OCI-LY3 (cell line): ENCODE data around the gene CCND1.
A peak's percentile ranks its signal among the peaks of the same experiment; 100 is the strongest.

Experiments used
- H2AFZ ChIP-seq: fragments of 200-600, 300-600 bp; shearing (Covaris generic); 2 replicates; pipeline ENCODE4 v1.6.0; 2014; ENCODE audit warnings: antibody characterized with exemption, low read depth, low read length
- H3K27ac ChIP-seq: fragments of 200-600, 300-600 bp; sonication (generic); 2 replicates; pipeline ENCODE4 v1.5.1; 2014; ENCODE audit warnings: mild to moderate bottlenecking, low read length, moderate library complexity, mixed read lengths
- H3K27me3 ChIP-seq: fragments of 200-600, 300-600 bp; sonication (generic); 2 replicates; pipeline ENCODE4 v1.6.1; 2014; ENCODE audit warnings: low read depth, low read length, mixed read lengths
- H3K36me3 ChIP-seq: fragments of 200-600, 300-600 bp; sonication (generic); replicated peaks from 2 replicates; pipeline ENCODE3; 2014; ENCODE audit warnings: low read depth, low read length, mixed read lengths
- H3K4me1 ChIP-seq: fragments of 300-600, 200-600 bp; sonication (generic); 2 replicates; pipeline ENCODE4 v1.6.1; 2014; ENCODE audit warnings: low read length, mixed read lengths
- H3K4me2 ChIP-seq: fragments of 200-600, 300-600 bp; sonication (generic); 2 replicates; pipeline ENCODE4 v1.6.1; 2014; ENCODE audit warnings: low read length, mixed read lengths
- H3K4me3 ChIP-seq: fragments of 300-600, 200-600 bp; sonication (generic); 2 replicates; pipeline ENCODE4 v1.5.1; 2014; ENCODE audit warnings: antibody characterized with exemption, mild to moderate bottlenecking, low read length, moderate library complexity
- H3K79me2 ChIP-seq: fragments of 300-600, 200-600 bp; shearing (Covaris generic); 2 replicates; pipeline ENCODE4 v1.6.1; 2014; ENCODE audit warnings: mild to moderate bottlenecking, low read length, mixed read lengths
- H3K9ac ChIP-seq: fragments of 300-600, 200-600 bp; shearing (Covaris generic); 2 replicates; pipeline ENCODE4 v1.6.0; 2014; ENCODE audit warnings: mild to moderate bottlenecking, low read length, moderate library complexity
- H3K9me3 ChIP-seq: fragments of 200-600, 300-600 bp; shearing (Covaris generic); 2 replicates; pipeline ENCODE4 v1.6.1; 2014; ENCODE audit warnings: low read length, mixed read lengths; ENCODE audit not compliant: insufficient read depth
- H4K20me1 ChIP-seq: fragments of 200-600, 300-600 bp; sonication (generic); 2 replicates; pipeline ENCODE4 v1.6.1; 2016; ENCODE audit warnings: low read length, mixed read lengths; ENCODE audit not compliant: insufficient read depth
- CTCF ChIP-seq: fragments of 200-600, 300-600 bp; sonication (generic); IDR thresholded peaks from 2 replicates; pipeline ENCODE4 v1.5.1; 2014; ENCODE audit warnings: antibody characterized with exemption, low read length, low read depth
- EZH2phosphoT487 ChIP-seq: fragments of 200-600 bp; shearing (Covaris generic); IDR thresholded peaks from 2 replicates; pipeline ENCODE4 v1.6.1; 2018; ENCODE audit warnings: antibody characterized with exemption, mixed run types, low read depth

Gene CCND1

GRCh38 chr11:69680688-69681087 lies 39.7 kb downstream of the CCND1 start:
- Histone ChIP-seq H2AFZ (no peak overlapping the region), H3K9me3 (no peaks in the 10 kb centered on the region), H4K20me1 (no peaks in the 10 kb centered on the region), H3K36me3 (no peaks in the 10 kb centered on the region), H3K79me2 (no peaks in the 10 kb centered on the region), H3K9ac (no peak overlapping the region), H3K4me1 (peaks cover 4% of the 10 kb centered on the region; the same call in 1 of the 2 replicates), H3K27me3 (no peaks in the 10 kb centered on the region), H3K4me2 (no peak overlapping the region), H3K27ac (no peak overlapping the region), H3K4me3 (no peak overlapping the region)
- TF ChIP-seq EZH2phosphoT487 (no peak), CTCF (no peak)

- H2AFZ ChIP-seq = no peak overlapping the region
- peaks cover 5% of the 10 kb centered on the region; the same call in 1 of the 2 replicates for H3K4me1 ChIP-seq
- H3K79me2 ChIP-seq = no peaks in the 10 kb centered on the region
- H3K9me3 ChIP-seq = no peaks in the 10 kb centered on the region
- no peak overlapping the region for H3K4me2 ChIP-seq
- H4K20me1 ChIP-seq = no peaks in the 10 kb centered on the region
- no peak overlapping the region for H3K4me3 ChIP-seq
- H3K36me3 ChIP-seq = no peaks in the 10 kb centered on the region
- no peak overlapping the region for H3K27ac ChIP-seq
- no peaks in the 10 kb centered on the region for H3K27me3 ChIP-seq
- TF ChIP-seq EZH2phosphoT487 (no peak), CTCF (no peak)
- H3K9ac ChIP-seq = no peak overlapping the region
Measured at GRCh38 chr11:69682221-69682620, 41.3 kb downstream of the CCND1 start.

DNA sequence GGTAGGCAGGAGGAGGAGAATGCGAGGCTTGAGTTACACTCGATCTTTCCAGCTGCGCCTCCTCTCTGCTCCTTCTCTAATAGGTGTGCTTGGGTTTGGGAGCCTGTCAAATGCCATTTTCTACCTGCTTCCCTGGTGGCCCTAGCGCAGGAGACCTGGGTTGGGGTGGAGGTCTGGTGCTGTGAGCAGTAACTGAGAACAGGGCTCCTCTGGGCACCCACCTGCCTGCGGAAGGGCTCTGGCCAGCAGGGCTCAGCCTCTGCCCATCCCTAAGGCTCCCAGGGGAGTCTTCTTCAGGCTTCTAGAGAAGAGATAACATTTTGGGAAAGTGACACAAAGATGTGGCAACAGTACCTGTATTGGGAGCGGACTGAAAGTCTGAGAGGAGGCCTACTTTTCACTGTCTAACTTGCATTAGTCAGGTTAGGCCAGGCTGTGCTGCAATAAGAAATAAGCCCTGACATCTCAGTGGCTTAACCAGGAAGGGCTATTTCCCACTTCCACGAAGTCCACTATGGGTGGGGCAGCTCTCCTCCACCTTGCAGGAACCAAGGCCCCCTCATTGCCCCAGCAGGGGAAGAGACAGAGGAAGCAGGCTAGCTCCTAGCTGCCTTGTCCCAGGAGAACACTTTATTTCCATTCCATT lies 41.8 kb downstream of the CCND1 start:
- Histone ChIP-seq H3K9me3 (no peaks in the 10 kb centered on the region), H3K9ac (no peak overlapping the region), H3K27me3 (no peaks in the 10 kb centered on the region), H3K4me3 (no peak overlapping the region), H3K36me3 (no peaks in the 10 kb centered on the region), H4K20me1 (no peaks in the 10 kb centered on the region), H3K79me2 (no peaks in the 10 kb centered on the region), H3K27ac (no peak overlapping the region), H3K4me1 (peaks cover 5% of the 10 kb centered on the region; the same call in 1 of the 2 replicates), H3K4me2 (no peak overlapping the region), H2AFZ (no peak overlapping the region)
- no peak for TF ChIP-seq CTCF
- TF ChIP-seq EZH2phosphoT487 = no peak

- Histone ChIP-seq H4K20me1 (no peaks in the 10 kb centered on the region), H3K4me2 (no peak overlapping the region), H3K4me3 (no peak overlapping the region), H3K4me1 (peaks cover 13% of the 10 kb centered on the region), H3K9ac (no peak overlapping the region), H3K9me3 (no peaks in the 10 kb centered on the region), H2AFZ (no peak overlapping the region), H3K27me3 (no peaks in the 10 kb centered on the region), H3K36me3 (no peaks in the 10 kb centered on the region), H3K79me2 (no peaks in the 10 kb centered on the region), H3K27ac (no peak overlapping the region)
- TF ChIP-seq CTCF = peak; percentile 59
- TF ChIP-seq EZH2phosphoT487 = no peak
Measured at GRCh38 chr11:69683764-69684333, 42.9 kb downstream of the CCND1 start.
